Posterior cingulate gyrus (tissue), 11 donors: ENCODE results near the gene PPP1R26.
"Not testable (repeated sequence)": the region's sequence is repeated elsewhere in the genome, so short reads cannot be mapped to it uniquely, and the experiment has no call there.

ENCODE experiments used
- DNase-seq, 10 donors: peaks; one replicate each; pipeline versions ENCODE4 v3.0.0 to v3.0.0-alpha.2; 2020 to 2021; ENCODE audit warnings: mixed read lengths in 3 of 10
- intact Hi-C: fragments of 100-400 bp; cut with DNase I; formaldehyde crosslinking; loops from one replicate; pipeline ENCODE4 v1.15.1; 2023

Gene PPP1R26

GRCh38 chr9:135531096-135531495 lies 51.5 kb downstream of the PPP1R26 start:
- intact Hi-C loops: no loop called here
- peak in 1 of 10 donors; percentile 34 for DNase-seq

- intact Hi-C loops: no loop called here
- DNase-seq: no peak
Observed at GRCh38 chr9:135533113-135533512, 53.5 kb downstream of the PPP1R26 start.

- no peak for DNase-seq
- intact Hi-C loops: no loop called here
Observed at GRCh38 chr9:135533674-135534073, 54.1 kb downstream of the PPP1R26 start.

- intact Hi-C loops, DNase-seq: not testable (repeated sequence)
Observed at GRCh38 chr9:135534192-135534711, 54.7 kb downstream of the PPP1R26 start.

GRCh38 chr9:135534826-135535225 lies 55.2 kb downstream of the PPP1R26 start:
- intact Hi-C loops: not testable (repeated sequence)
- peak in 1 of 10 donors; percentile 76 for DNase-seq

- intact Hi-C loops: not testable (repeated sequence)
- peak in 1 of 10 donors; percentile 73 for DNase-seq
Observed at GRCh38 chr9:135535631-135536030, 56.0 kb downstream of the PPP1R26 start.

- intact Hi-C loops: no loop called here
- DNase-seq: no peak
Observed at GRCh38 chr9:135536216-135536615, 56.6 kb downstream of the PPP1R26 start.
